Heart right ventricle (tissue), 16 donors: ENCODE data around the gene ZC3H8. TPM values are rescaled to one million over a fixed set of nuclear protein-coding genes. Genes with fewer than 3 reads are reported as not detected.

Source experiments
- ATAC-seq, 8 donors: fragments of 200-7000 bp; cut with Tn5 transposase; one replicate each; pipeline ENCODE4 v1.9.1; 2020; ENCODE audit warnings: mild to moderate bottlenecking in 8 of 8, moderate library complexity in 8 of 8, moderate number of reproducible peaks in 1 of 8
- DNase-seq, 2 donors: peaks; one replicate each; pipeline ENCODE4 v3.0.0-alpha.2; 2020
- H3K27ac ChIP-seq, 10 donors: fragments of 200-600 bp; sonication (generic) in 2 of 10; one replicate each; pipeline versions ENCODE4 v1.5.0 to v1.8.0; 2020 to 2022; ENCODE audit warnings: mild to moderate bottlenecking in 3 of 10
- H3K27me3 ChIP-seq, 7 donors: fragments of 200-600 bp; one replicate each; pipeline ENCODE4 v1.8.0; 2021 to 2022; ENCODE audit warnings: mild to moderate bottlenecking in 2 of 7
- H3K36me3 ChIP-seq, 9 donors: fragments of 200-600 bp; sonication (generic) in 1 of 9; one replicate each; pipeline versions ENCODE4 v1.5.0 to v1.8.0; 2020 to 2022; ENCODE audit warnings: mild to moderate bottlenecking in 2 of 9
- H3K4me1 ChIP-seq, 9 donors: fragments of 200-600 bp; sonication (generic) in 1 of 9; one replicate each; pipeline versions ENCODE4 v1.5.0 to v1.8.0; 2020 to 2022; ENCODE audit warnings: mild to moderate bottlenecking in 4 of 9
- H3K4me3 ChIP-seq, 10 donors: fragments of 200-600 bp; sonication (generic) in 2 of 10; one replicate each; pipeline versions ENCODE4 v1.5.0 to v1.8.0; 2020 to 2022; ENCODE audit warnings: mild to moderate bottlenecking in 7 of 10, moderate library complexity in 2 of 10
- H3K9me3 ChIP-seq, 11 donors: fragments of 200-600 bp in 10 of 11; sonication (generic) in 2 of 11; one replicate each; pipeline versions ENCODE4 v1.5.0 to v1.8.0; 2013 to 2022; ENCODE audit warnings: mild to moderate bottlenecking in 2 of 11, control low read depth in 1 of 11, moderate library complexity in 1 of 11
- CTCF ChIP-seq, 9 donors: fragments of 200-600 bp; sonication (generic) in 2 of 9; IDR thresholded peaks; one replicate each; pipeline versions ENCODE4 v1.5.0 to v1.8.0; 2021 to 2022; ENCODE audit warnings: antibody characterized with exemption in 9 of 9, mild to moderate bottlenecking in 5 of 9, moderate library complexity in 1 of 9
- WGBS, 2 donors: extraction: QIAGEN DNeasy Blood & Tissue Kit; methylation state at CpG; one replicate each; pipeline ENCODE4 v1.1.7; 2013; ENCODE audit warnings: inconsistent platforms in 1 of 2; 5-methylcytosine and 5-hydroxymethylcytosine counted together
- intact Hi-C, 10 donors: fragments of 100-400 bp; cut with DNase I; formaldehyde crosslinking; loops; one replicate each; pipeline versions ENCODE4 v1.11.1 to v1.14.2; 2022
- polyA plus RNA-seq, 2 donors: library from polyadenylated mRNA; stranded (reverse); fragments of 200-250 nt; gene quantifications; one replicate each; pipeline ENCODE4 v1.2.3, GENCODE V29; 2013
- total RNA-seq, 10 donors: library from RNA; stranded (reverse); fragmentation: NEBNext Ultra II Directional in 3 of 10; extraction: Animal tissue kit (Norgen Biotek cat#: 25700) in 3 of 10; gene quantifications; one replicate each; pipeline versions ENCODE4 v1.2.1 to v1.2.4, GENCODE V29; 2021 to 2023
- donor health status: Arrhythmogenic right ventricular cardiomyopathy.
- donor health status: ischemic (EF 13 %, LVEDD 7.1; RV severe dilation, severe dysfunction).
- donor health status: healthy with polysubstance abuse.
- donor health status: DM: no; HTN: yes; CAD: no.
- donor health status: DM: no; HTN: no; CAD: no.
- donor health status: ischemic (EF 25% LVEDD 6.9; RV normal size, moderate dysfunction).
- donor health status: ischemic (EF 25% LVEDD 5.7; RV mildly dilated, moderate dysfunction).
- donor health status: healthy.
- donor health status: DM: yes; HTN: yes; CAD: no.
- donor health status: Ischemic cardiomyopathy.
- donor health status: ischemic (EF 35%, LVEDD 5.7; RV mildly dilated, moderate dysfunction).
- donor health status: nonischemic (EF 11% LVEDD 7.7; RV severe dilation, severe dysfunction).
- donor health status: DM: yes; HTN: yes; CAD: no.
- donor health status: PGD.
- donor health status: ischemic (EF 29% LVEDD 5.4; RV normal size, mild dysfunction).
- donor health status: nonischemic (EF 23%, LVEDD 6.1; RV moderate dilation, normal function).

Gene ZC3H8
- total and polyA plus RNA-seq, 12 donors: 4.2 to 13.3 (median 9.8) TPM

GRCh38 chr2:112165296-112165695 is 89.5 kb downstream of the ZC3H8 start:
- TF ChIP-seq CTCF (IDR thresholded peaks at IDR 0.05): no peak
- Histone ChIP-seq H3K4me1 (no peaks in the 10 kb centered on the region), H3K9me3 (no peaks in the 10 kb centered on the region), H3K27me3 (no peaks in the 10 kb centered on the region), H3K4me3 (no peak overlapping the region), H3K27ac (no peak overlapping the region), H3K36me3 (no peaks in the 10 kb centered on the region)
- ATAC-seq (no peak), DNase-seq (no peak)
- intact Hi-C loops: no loop called here
- WGBS, 2 donors: 90 to 95% methylated on average over 4 of the region's 4 CpGs

- Histone ChIP-seq H3K27ac (no peak overlapping the region), H3K4me3 (no peak overlapping the region), H3K27me3 (no peaks in the 10 kb centered on the region), H3K9me3 (no peaks in the 10 kb centered on the region), H3K36me3 (no peaks in the 10 kb centered on the region), H3K4me1 (no peaks in the 10 kb centered on the region)
- DNase-seq (no peak), ATAC-seq (no peak)
- no peak for TF ChIP-seq CTCF (IDR thresholded peaks at IDR 0.05)
- intact Hi-C loops: no loop called here
- WGBS, 2 donors: 89 to 92% methylated on average over 11 of the region's 11 CpGs
These were observed 90.0 kb downstream of the ZC3H8 start for GRCh38 chr2:112164876-112165275.

GRCh38 chr2:112163541-112163981 is 91.3 kb downstream of the ZC3H8 start:
- no peaks in the 10 kb centered on the region for H3K27me3 ChIP-seq
- 71 to 79% methylated on average over 9 of the region's 9 CpGs for WGBS, 2 donors
- no peak overlapping the region for H3K4me3 ChIP-seq
- TF ChIP-seq CTCF (IDR thresholded peaks at IDR 0.05): no peak
- H3K27ac ChIP-seq: no peak overlapping the region
- no peak for ATAC-seq
- H3K9me3 ChIP-seq: no peaks in the 10 kb centered on the region
- H3K4me1 ChIP-seq: no peaks in the 10 kb centered on the region
- intact Hi-C loops: no loop called here
- H3K36me3 ChIP-seq: no peaks in the 10 kb centered on the region
- no peak for DNase-seq

- TF ChIP-seq CTCF (IDR thresholded peaks at IDR 0.05): no peak
- H3K9me3 ChIP-seq: no peaks in the 10 kb centered on the region
- no peaks in the 10 kb centered on the region for H3K27me3 ChIP-seq
- ATAC-seq: no peak
- H3K36me3 ChIP-seq: no peaks in the 10 kb centered on the region
- 94 to 96% methylated on average over 11 of the region's 11 CpGs for WGBS, 2 donors
- H3K27ac ChIP-seq: no peak overlapping the region
- no peak overlapping the region for H3K4me3 ChIP-seq
- intact Hi-C loops: no loop called here
- H3K4me1 ChIP-seq: no peaks in the 10 kb centered on the region
- DNase-seq: no peak
These were observed 91.9 kb downstream of the ZC3H8 start for GRCh38 chr2:112162956-112163355.
